GM19395 (cell line): ENCODE results near the gene KNDC1.

Experiments
- ATAC-seq: cut with Tn5 transposase; IDR thresholded peaks from one replicate; pipeline ENCODE4 v1.9.1; 2021; ENCODE audit warnings: mild to moderate bottlenecking, moderate library complexity; ENCODE audit not compliant: unreplicated experiment

Gene KNDC1

GRCh38 chr10:133190225-133190624, 30.2 kb downstream of the KNDC1 start:
- ATAC-seq = no peak

DNA sequence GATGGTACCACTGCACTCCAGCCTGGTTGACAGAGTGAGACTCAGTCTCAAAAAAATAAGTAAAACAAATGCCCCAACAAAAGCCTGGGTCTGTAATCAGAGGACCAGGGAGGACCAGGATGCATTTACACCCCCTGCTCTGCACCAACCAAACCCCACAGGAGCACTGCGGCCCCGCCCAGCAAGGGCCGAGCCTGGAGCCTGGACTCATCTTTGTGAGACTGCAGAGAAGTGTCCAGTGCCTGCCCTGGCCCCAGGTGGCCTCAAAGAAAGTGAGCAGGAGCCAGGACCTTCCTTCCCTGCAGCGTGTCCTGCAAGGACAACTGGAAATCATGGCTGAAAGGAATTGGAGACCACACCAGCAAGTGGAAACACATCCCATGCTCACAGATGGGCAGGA, 31.6 kb downstream of the KNDC1 start:
- no peak for ATAC-seq

DNA sequence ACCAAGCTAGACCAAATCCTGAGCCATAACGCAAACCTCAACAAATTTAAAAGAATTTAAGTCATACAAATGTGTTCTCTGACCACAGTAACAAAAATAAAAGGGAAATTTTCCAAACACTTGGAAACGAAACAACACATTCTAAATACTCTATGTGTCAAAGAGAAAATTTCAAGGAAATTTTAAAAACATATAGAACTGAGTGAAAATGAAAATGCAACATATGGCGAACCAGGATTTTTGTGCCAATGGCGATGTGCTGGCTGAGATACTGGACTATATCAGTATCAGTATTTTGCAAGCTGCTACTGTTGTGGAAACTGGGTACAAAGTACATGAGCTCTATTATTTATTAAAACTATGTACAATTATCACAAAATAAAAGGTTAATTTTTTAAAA, 34.1 kb downstream of the KNDC1 start:
- no peak for ATAC-seq

DNA sequence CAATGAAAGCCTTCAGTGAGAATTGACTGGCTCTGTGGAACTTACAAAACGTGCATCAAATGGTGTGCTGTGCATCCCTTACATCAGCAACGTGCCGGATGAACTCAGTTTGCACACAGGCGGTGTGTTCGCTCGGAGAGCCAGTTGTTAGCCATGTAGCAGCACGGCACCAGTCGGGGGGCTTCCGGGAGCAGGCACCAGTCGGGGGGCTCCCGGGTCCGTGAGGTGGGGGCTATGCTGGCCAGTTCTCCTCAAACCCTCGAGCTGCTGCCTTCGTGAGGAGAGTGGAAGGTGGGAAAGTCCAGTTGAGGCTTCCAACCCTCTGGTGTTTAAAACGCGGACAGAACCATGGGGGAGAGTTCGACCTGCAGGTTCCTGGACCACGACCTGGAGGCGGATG, 35.1 kb downstream of the KNDC1 start:
- ATAC-seq = no peak

DNA sequence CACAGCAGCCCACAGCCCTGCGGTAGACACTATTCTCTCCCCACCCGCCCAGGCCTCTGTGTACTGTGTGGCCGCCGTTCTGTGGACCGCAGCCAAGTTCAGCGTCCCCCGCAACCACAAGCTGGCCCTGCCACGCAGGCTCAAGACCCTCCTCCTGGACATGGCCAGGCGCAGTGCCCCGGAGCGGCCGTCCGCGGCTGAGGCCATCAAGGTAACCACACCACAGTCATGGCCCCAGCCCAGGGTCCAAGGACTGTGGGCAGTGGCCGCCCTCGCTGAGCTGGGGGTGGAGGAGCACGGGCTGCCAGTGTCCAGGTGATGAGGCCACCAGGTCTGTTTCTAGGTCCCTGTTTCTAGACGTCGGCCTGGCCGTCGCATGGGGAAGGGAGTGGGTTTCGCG, 35.6 kb downstream of the KNDC1 start:
- ATAC-seq = no peak

- ATAC-seq = no peak
Observed at GRCh38 chr10:133196221-133196915, 36.3 kb downstream of the KNDC1 start.

DNA sequence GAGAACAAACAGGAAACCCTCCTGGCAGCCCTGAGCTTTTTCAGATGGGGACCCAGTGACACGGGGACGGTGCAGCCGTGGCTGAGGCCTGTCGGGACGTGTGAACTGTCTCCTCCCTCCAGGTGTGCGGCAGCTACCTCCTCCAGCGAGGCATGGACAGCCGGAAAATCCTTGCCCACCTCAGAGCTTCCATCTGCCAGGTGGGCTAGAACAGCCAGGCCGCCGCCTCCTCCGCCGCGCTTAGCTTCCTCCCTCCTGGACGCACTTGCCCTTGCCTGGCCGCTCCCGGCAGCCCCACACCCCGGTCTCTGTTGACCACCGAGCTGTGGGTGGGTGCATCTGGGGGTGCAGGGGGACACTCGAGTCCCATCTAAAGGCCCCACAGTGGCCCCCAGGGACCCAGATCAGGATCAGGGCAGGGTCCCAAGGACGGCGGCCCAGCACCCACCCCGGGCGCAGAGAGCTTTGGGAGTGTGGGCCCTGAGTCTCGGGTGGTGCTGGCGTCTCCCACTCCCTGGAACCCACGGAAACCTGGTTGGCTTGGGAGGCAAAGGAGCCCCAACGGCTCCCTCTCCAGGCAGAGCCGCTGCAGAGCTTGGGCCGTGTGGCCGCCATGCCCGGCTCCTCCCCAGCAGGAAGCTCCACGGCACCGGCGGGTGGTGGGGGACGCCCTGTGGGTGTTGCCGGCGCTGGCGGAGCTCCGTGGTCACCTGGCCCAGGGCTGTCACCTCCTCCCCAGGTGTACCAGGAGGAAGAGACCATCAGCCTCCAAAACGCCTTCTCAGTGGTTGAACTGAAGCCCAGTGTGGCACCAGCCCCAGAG, 37.1 kb downstream of the KNDC1 start:
- no peak for ATAC-seq

DNA sequence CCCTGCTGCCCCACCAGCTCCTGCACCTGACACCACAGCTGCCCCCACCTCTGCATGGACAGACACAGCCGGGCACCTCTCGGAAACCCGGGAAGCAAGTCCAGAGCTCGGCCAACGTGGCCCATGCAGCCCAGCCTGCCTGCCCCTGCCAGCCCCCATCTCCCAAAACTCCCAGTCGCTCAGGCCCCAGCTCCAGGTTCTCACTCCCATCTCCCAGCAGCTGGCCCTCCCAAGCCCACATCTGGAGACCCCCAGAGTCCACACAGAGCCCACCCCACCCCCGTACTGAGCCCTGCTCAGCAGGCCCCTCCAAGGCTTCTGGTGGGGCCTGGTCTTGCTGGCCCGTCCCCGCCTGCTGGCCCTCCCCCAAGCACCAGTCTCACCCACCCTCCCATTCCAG, 37.8 kb downstream of the KNDC1 start:
- no peak for ATAC-seq

- no peak for ATAC-seq
Observed at GRCh38 chr10:133198206-133198605, 38.2 kb downstream of the KNDC1 start.

- no peak for ATAC-seq
Observed at GRCh38 chr10:133198621-133199487, 38.8 kb downstream of the KNDC1 start.

GRCh38 chr10:133199488-133199885, 39.5 kb downstream of the KNDC1 start:
- ATAC-seq = no peak

GRCh38 chr10:133199992-133200611, 40.1 kb downstream of the KNDC1 start:
- no peak for ATAC-seq

- ATAC-seq = no peak
Observed at GRCh38 chr10:133200621-133201031, 40.6 kb downstream of the KNDC1 start.

DNA sequence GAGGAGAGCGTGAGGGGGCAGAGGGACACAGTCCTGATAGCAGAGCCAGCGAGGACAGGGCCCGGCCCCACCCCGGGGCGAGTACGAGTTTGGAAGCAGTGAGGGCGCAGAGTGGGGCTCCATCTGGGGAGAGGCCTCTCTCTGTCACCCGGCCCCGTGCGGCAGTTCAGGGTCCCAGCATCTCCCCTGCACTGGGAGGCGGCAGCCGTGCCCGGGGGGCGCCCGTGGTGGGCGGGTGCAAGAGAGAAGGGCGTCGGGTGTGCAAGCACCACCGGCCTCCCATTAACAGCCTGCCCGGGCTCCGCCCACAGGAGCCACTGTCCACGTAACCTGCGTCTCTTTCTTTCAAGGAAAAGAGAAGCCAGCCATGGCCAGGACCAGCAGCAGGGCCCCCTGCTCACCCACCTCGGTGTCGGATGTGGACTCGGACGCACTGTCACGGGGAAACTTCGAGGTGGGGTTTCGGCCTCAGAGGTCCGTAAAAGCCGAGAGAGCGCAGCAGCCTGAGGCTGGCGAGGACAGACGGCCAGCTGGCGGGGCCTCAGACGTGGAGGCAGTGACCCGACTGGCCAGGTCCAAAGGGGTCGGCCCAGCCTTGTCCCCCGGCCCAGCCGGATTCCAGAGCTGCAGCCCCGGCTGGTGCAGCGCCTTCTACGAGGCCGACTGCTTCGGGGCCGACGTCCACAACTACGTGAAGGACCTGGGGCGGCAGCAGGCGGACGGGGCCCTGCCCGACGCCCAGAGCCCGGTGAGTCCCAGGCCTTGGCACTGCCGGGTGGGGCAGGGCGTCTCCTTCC, 41.3 kb downstream of the KNDC1 start:
- ATAC-seq = no peak

DNA sequence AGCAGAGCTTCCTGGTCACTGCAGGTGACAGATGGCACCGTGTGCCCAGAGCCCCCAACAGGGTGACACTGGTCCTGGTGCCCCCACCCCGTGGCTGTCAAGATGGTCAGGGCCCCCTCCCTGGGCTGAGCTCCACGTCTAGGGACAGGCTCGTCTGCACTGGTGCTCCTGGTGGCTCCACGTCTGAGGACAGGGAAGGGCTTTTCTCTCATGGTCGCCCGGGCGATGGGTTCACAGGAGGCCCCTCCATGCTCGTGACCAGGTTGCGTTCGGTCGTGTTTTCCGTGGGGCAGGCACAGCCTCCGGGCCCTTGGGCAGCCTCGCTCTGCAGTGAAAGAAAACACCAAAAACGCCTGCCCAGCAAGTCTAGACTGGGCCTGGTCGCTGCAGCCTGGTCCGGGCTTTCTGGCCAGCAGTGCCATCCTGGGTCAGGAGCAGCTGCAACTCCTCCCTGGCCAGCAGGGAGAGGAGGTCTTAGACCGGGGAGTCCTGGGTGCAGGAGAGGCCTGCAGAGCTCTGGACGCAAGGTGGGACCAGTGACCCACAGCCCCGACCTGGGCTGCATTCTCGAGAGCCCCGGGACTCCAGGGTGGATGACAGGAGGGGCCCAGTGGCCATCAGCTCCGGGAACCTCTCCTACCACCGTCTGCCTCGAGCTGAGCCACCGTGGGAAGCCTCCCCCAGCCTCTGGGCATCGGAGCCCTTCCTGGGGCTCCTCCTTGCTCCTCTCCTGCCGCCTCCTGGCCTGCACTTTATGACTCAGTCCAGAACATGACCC, 42.1 kb downstream of the KNDC1 start:
- ATAC-seq = no peak

- ATAC-seq = no peak
Observed at GRCh38 chr10:133202778-133203651, 43.0 kb downstream of the KNDC1 start.

DNA sequence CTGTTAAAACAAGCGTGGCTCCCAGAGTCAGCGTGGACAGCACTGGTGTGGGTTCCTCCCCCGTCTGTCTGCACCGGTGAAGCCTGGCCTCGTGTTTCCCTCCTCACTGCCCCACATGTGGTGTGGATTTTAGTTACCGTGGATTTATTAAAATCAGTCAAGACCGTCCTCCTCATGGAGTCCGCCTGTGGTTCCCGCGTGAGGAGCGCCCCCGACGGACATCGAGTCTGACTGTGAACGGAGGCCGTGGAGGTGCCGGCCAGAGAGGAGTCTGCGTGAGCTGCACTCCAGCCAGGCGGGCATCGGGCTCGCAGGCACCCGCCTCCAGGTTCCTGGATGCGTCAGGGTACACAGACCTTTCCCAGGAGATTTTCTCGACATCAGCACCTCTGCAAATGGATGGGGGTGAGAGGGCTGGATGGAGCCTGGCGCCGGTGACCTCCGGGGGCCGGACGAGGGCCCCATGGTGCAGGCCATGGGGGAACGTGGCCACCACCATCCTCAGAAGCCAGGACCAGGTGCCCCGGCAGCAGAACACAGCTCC, 43.7 kb downstream of the KNDC1 start:
- no peak for ATAC-seq
